Tibial nerve (tissue), 4 donors: ENCODE data around the gene PEX3. TPM values are rescaled to one million over a fixed set of nuclear protein-coding genes. Genes with fewer than 3 reads are reported as not detected.
"Not testable (repeated sequence)": the region's sequence is repeated elsewhere in the genome, so short reads cannot be mapped to it uniquely, and the experiment has no call there.

Source experiments
- DNase-seq, 2 donors: peaks; one replicate each; pipeline ENCODE4 v3.0.0-alpha.2; 2019; ENCODE audit warnings: low spot score in 2 of 2
- H3K27ac ChIP-seq, 4 donors: fragments of 200-600 bp; sonication (generic) in 3 of 4; one replicate each; pipeline ENCODE4 v1.5.1; 2017 to 2019; ENCODE audit warnings: mild to moderate bottlenecking in 1 of 4
- H3K27me3 ChIP-seq, 2 donors: fragments of 200-600 bp; sonication (generic) in 1 of 2; one replicate each; pipeline versions ENCODE4 v1.5.1 to v1.6.0; 2017 to 2019
- H3K36me3 ChIP-seq, 3 donors: fragments of 200-600 bp; sonication (generic); one replicate each; pipeline ENCODE4 v1.5.1; 2018 to 2019
- H3K4me1 ChIP-seq, 4 donors: fragments of 200-600 bp; sonication (generic) in 3 of 4; one replicate each; pipeline ENCODE4 v1.5.1; 2017 to 2019
- H3K4me3 ChIP-seq, 4 donors: fragments of 200-600 bp; sonication (generic) in 3 of 4; one replicate each; pipeline ENCODE4 v1.5.1; 2017 to 2019; ENCODE audit warnings: mild to moderate bottlenecking in 1 of 4, moderate library complexity in 1 of 4
- H3K9me3 ChIP-seq, 4 donors: fragments of 200-600 bp; sonication (generic) in 3 of 4; one replicate each; pipeline ENCODE4 v1.5.1; 2017 to 2019
- CTCF ChIP-seq, 5 experiments: fragments of 200-600 bp in 3 of 5; fragments of 450-650 bp in 2 of 5; sonication (generic) in 3 of 5; IDR thresholded peaks; one replicate each; pipeline ENCODE4 v1.5.1; 2016 to 2019; ENCODE audit warnings: antibody characterized with exemption in 5 of 5, mild to moderate bottlenecking in 3 of 5, moderate library complexity in 2 of 5
- EP300 ChIP-seq, 2 donors: sonication (generic); formaldehyde crosslinking; IDR thresholded peaks; one replicate each; pipeline ENCODE4 v1.6.1; 2017; ENCODE audit warnings: antibody characterized with exemption in 2 of 2, mild to moderate bottlenecking in 1 of 2
- POLR2A ChIP-seq, 2 donors: fragments of 450-650 bp; IDR thresholded peaks; one replicate each; pipeline ENCODE4 v1.6.1; 2017; ENCODE audit warnings: antibody characterized with exemption in 2 of 2, mild to moderate bottlenecking in 2 of 2, moderate library complexity in 2 of 2
- WGBS, 2 donors: methylation state at CpG; one replicate each; pipeline ENCODE4 v1.1.5; 2018; 5-methylcytosine and 5-hydroxymethylcytosine counted together
- total RNA-seq, 4 donors: library from RNA; depleted of rRNA; stranded (reverse); fragments of >200 nt; gene quantifications; one replicate each; pipeline ENCODE4 v1.1.0, GENCODE V29; 2016

Gene PEX3
- total RNA-seq, 4 donors from 2014 or later = 9.0 to 20.6 (median 13.7) TPM

GRCh38 chr6:143505111-143505510 lies 54.5 kb downstream of the PEX3 start:
- Histone ChIP-seq H3K27ac (no peak overlapping the region), H3K4me3 (no peak overlapping the region), H3K27me3 (no peaks in the 10 kb centered on the region), H3K9me3 (no peaks in the 10 kb centered on the region), H3K36me3 (peaks cover 0 to 57% (median 0%) of the 10 kb centered on the region in 3 donors), H3K4me1 (peaks cover 0 to 20% (median 2%) of the 10 kb centered on the region in 4 donors)
- 88 to 94% methylated on average over 5 of the region's 5 CpGs for WGBS, 2 donors
- TF ChIP-seq EP300 (IDR thresholded peaks at IDR 0.05) (no peak), POLR2A (IDR thresholded peaks at IDR 0.05) (no peak), CTCF (IDR thresholded peaks at IDR 0.05) (no peak)
- no peak for DNase-seq

- WGBS, 2 donors = 94 to 100% methylated on average over 2 of the region's 2 CpGs
- peaks cover 0 to 53% (median 0%) of the 10 kb centered on the region in 3 donors for H3K36me3 ChIP-seq
- no peak overlapping the region for H3K27ac ChIP-seq
- H3K27me3 ChIP-seq = no peaks in the 10 kb centered on the region
- DNase-seq = no peak
- no peak for TF ChIP-seq POLR2A (IDR thresholded peaks at IDR 0.05)
- no peak for TF ChIP-seq EP300 (IDR thresholded peaks at IDR 0.05)
- TF ChIP-seq CTCF (IDR thresholded peaks at IDR 0.05) = no peak
- peaks cover 0 to 24% (median 6%) of the 10 kb centered on the region in 4 donors for H3K4me1 ChIP-seq
- no peaks in the 10 kb centered on the region for H3K9me3 ChIP-seq
- no peak overlapping the region for H3K4me3 ChIP-seq
Measured at GRCh38 chr6:143505537-143505936, 54.9 kb downstream of the PEX3 start.

- H3K4me3 ChIP-seq = no peak overlapping the region
- H3K4me1 ChIP-seq = peaks cover 0 to 27% (median 8%) of the 10 kb centered on the region in 4 donors
- WGBS, 2 donors = 95 to 96% methylated on average over 6 of the region's 6 CpGs
- H3K36me3 ChIP-seq = peaks cover 0 to 46% (median 0%) of the 10 kb centered on the region in 3 donors
- DNase-seq = no peak
- H3K27me3 ChIP-seq = no peaks in the 10 kb centered on the region
- no peak overlapping the region for H3K27ac ChIP-seq
- H3K9me3 ChIP-seq = no peaks in the 10 kb centered on the region
- no peak for TF ChIP-seq EP300 (IDR thresholded peaks at IDR 0.05)
- no peak for TF ChIP-seq POLR2A (IDR thresholded peaks at IDR 0.05)
- no peak for TF ChIP-seq CTCF (IDR thresholded peaks at IDR 0.05)
Measured at GRCh38 chr6:143506199-143506598, 55.6 kb downstream of the PEX3 start.

- DNase-seq = no peak
- TF ChIP-seq POLR2A (IDR thresholded peaks at IDR 0.05) = no peak
- no peak for TF ChIP-seq CTCF (IDR thresholded peaks at IDR 0.05)
- no peak for TF ChIP-seq EP300 (IDR thresholded peaks at IDR 0.05)
- peaks cover 0 to 27% (median 8%) of the 10 kb centered on the region in 4 donors for H3K4me1 ChIP-seq
- no peaks in the 10 kb centered on the region for H3K27me3 ChIP-seq
- no peaks in the 10 kb centered on the region for H3K9me3 ChIP-seq
- no peak overlapping the region for H3K27ac ChIP-seq
- no peak overlapping the region for H3K4me3 ChIP-seq
- H3K36me3 ChIP-seq = peaks cover 0 to 42% (median 0%) of the 10 kb centered on the region in 3 donors
- 78 to 93% methylated on average over 2 of the region's 2 CpGs for WGBS, 2 donors
Measured at GRCh38 chr6:143506620-143507019, 56.0 kb downstream of the PEX3 start.

GRCh38 chr6:143507358-143508145 lies 56.9 kb downstream of the PEX3 start:
- Histone ChIP-seq H3K4me3 (no peak overlapping the region), H3K4me1 (peaks cover 0 to 36% (median 14%) of the 10 kb centered on the region in 4 donors), H3K27me3 (no peaks in the 10 kb centered on the region), H3K9me3 (no peaks in the 10 kb centered on the region), H3K36me3 (peaks cover 0 to 42% (median 0%) of the 10 kb centered on the region in 3 donors), H3K27ac (no peak overlapping the region)
- 89 to 91% methylated on average over 6 of the region's 6 CpGs for WGBS, 2 donors
- TF ChIP-seq EP300 (IDR thresholded peaks at IDR 0.05) (no peak), CTCF (IDR thresholded peaks at IDR 0.05) (no peak), POLR2A (IDR thresholded peaks at IDR 0.05) (no peak)
- no peak for DNase-seq

GRCh38 chr6:143510326-143510725 lies 59.7 kb downstream of the PEX3 start:
- not testable (repeated sequence) for H3K27me3 ChIP-seq, H3K27ac ChIP-seq, DNase-seq, H3K9me3 ChIP-seq
- peak overlapping the region in 2 of 4 donors; percentile 73 to 83 for H3K4me3 ChIP-seq
- WGBS, 2 donors = 93% methylated on average over 13 of the region's 13 CpGs
- peaks cover 0 to 24% (median 0%) of the 10 kb centered on the region in 3 donors for H3K36me3 ChIP-seq
- H3K4me1 ChIP-seq = peaks cover 0 to 38% (median 14%) of the 10 kb centered on the region in 4 donors
